Neural cell (in vitro differentiated cells): ENCODE measurements around the gene NT5C3A.
"Not testable (repeated sequence)": the region's sequence is repeated elsewhere in the genome, so short reads cannot be mapped to it uniquely, and the experiment has no call there.

Source experiments
- EP300 ChIP-seq: fragments of 450-650 bp; conservative IDR thresholded peaks from 2 replicates; pipeline ENCODE4 v1.6.1; 2014; ENCODE audit warnings: antibody characterized with exemption, mild to moderate bottlenecking, moderate library complexity; ENCODE audit not compliant: poor library complexity, severe bottlenecking
- MXI1 ChIP-seq: fragments of 450-650 bp; conservative IDR thresholded peaks from 2 replicates; pipeline ENCODE4 v1.6.1; 2014; ENCODE audit warnings: antibody characterized with exemption, mild to moderate bottlenecking; ENCODE audit not compliant: poor library complexity, severe bottlenecking
- POLR2AphosphoS5 ChIP-seq: IDR thresholded peaks from 2 replicates; pipeline ENCODE4 v1.6.1; 2012
- RAD21 ChIP-seq: fragments of 450-650 bp; conservative IDR thresholded peaks from 2 replicates; pipeline ENCODE4 v1.6.1; 2014; ENCODE audit warnings: antibody characterized with exemption, mild to moderate bottlenecking, moderate library complexity
- TAF1 ChIP-seq: IDR thresholded peaks from 2 replicates; pipeline ENCODE4 v1.6.1; 2012; ENCODE audit warnings: low read depth
- TF ChIP-seq, protein P1 (sequence below): fragments of 450-650 bp; IDR thresholded peaks from 2 replicates; pipeline ENCODE4 v1.5.1; 2014; ENCODE audit warnings: antibody characterized with exemption, mild to moderate bottlenecking, moderate library complexity; ENCODE audit not compliant: poor library complexity, severe bottlenecking
- TF ChIP-seq, protein P2 (sequence below): IDR thresholded peaks from 2 replicates; pipeline ENCODE4 v1.6.1; 2012; ENCODE audit warnings: borderline replicate concordance

DNA sequence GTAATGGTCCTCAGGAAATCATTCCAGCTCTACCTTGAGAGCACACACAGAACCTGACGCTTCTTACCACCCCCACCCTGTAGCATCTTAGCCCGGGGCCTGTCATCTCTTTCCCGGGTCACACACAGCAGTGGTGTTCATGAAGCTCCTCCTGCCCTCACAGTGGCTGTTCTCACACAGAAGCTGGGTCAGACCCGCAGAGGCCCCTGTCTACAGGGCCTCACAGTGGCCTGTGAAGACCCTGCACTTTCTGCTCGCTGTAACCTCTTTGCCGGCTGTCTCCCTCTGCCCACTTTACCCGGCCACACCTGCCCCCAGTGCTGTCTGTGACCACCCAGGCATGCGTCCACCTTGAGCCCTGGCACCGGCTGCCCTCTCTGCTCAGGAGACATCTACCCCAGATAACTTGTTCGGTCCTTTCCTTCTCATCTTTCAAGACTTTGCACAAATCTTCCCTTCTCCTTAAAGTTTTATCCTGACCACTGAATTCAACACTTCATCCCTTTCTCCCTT lies 58.4 kb downstream of the NT5C3A start:
- TF ChIP-seq, protein P1, sequence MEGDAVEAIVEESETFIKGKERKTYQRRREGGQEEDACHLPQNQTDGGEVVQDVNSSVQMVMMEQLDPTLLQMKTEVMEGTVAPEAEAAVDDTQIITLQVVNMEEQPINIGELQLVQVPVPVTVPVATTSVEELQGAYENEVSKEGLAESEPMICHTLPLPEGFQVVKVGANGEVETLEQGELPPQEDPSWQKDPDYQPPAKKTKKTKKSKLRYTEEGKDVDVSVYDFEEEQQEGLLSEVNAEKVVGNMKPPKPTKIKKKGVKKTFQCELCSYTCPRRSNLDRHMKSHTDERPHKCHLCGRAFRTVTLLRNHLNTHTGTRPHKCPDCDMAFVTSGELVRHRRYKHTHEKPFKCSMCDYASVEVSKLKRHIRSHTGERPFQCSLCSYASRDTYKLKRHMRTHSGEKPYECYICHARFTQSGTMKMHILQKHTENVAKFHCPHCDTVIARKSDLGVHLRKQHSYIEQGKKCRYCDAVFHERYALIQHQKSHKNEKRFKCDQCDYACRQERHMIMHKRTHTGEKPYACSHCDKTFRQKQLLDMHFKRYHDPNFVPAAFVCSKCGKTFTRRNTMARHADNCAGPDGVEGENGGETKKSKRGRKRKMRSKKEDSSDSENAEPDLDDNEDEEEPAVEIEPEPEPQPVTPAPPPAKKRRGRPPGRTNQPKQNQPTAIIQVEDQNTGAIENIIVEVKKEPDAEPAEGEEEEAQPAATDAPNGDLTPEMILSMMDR = not testable (repeated sequence)
- TF ChIP-seq RAD21, TAF1, POLR2AphosphoS5, MXI1, EP300: not testable (repeated sequence)
- TF ChIP-seq, protein P2, sequence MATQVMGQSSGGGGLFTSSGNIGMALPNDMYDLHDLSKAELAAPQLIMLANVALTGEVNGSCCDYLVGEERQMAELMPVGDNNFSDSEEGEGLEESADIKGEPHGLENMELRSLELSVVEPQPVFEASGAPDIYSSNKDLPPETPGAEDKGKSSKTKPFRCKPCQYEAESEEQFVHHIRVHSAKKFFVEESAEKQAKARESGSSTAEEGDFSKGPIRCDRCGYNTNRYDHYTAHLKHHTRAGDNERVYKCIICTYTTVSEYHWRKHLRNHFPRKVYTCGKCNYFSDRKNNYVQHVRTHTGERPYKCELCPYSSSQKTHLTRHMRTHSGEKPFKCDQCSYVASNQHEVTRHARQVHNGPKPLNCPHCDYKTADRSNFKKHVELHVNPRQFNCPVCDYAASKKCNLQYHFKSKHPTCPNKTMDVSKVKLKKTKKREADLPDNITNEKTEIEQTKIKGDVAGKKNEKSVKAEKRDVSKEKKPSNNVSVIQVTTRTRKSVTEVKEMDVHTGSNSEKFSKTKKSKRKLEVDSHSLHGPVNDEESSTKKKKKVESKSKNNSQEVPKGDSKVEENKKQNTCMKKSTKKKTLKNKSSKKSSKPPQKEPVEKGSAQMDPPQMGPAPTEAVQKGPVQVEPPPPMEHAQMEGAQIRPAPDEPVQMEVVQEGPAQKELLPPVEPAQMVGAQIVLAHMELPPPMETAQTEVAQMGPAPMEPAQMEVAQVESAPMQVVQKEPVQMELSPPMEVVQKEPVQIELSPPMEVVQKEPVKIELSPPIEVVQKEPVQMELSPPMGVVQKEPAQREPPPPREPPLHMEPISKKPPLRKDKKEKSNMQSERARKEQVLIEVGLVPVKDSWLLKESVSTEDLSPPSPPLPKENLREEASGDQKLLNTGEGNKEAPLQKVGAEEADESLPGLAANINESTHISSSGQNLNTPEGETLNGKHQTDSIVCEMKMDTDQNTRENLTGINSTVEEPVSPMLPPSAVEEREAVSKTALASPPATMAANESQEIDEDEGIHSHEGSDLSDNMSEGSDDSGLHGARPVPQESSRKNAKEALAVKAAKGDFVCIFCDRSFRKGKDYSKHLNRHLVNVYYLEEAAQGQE = not testable (repeated sequence)
